HG02973 (cell line): ENCODE measurements around the gene GRWD1.
A peak's percentile ranks its signal among the peaks of the same experiment; 100 is the strongest.

ENCODE experiments used
- ATAC-seq: cut with Tn5 transposase; IDR thresholded peaks from one replicate; pipeline ENCODE4 v1.9.1; 2021; ENCODE audit warnings: moderate library complexity; ENCODE audit not compliant: unreplicated experiment

Gene GRWD1

GRCh38 chr19:48445606-48446481 lies at the start of gene GRWD1:
GRWD1 (plus strand) TSS chr19:48445983; CDS start chr19:48446006, 23 bp downstream.
- ATAC-seq = peak; percentile 73

DNA sequence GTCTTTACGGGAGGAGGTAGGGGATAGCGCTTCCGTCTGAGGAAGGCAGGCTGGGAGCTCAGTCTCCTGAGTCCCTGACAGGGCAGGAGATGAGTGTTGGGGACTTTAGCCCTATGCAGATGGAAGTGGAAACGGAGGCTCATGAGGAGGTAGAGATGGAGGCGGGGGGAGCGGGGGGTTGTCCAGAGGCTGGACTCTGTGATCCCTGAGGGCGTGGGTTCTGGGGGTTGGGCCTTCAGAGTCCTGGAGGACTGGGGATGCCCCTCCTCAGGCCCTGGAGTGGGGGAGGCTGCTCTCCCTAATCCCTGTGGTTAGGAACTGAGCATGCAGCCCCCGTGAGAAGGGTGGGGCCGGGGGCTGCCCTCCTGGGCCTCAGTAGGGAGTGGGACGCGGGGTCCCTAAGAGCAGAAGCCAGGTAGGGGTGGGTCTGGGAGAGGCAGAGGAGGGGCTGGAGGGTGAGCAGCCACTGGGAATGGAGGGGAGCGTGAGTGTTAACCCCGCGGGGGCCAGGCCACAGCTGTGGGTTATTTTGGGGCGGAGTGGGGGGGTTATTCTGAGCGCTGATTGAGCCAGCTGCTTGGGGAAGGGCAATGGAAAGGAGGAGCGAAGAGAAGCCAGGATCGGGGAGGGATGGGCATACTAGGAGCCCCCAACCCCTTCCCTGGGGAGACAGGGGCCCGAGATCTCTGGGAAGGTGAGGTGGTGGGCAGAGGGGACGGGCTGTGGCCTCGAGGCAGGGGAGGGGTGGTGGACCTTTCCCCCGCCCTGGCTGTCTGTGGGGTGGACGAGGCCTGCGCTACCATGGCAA lies 49.6 kb upstream of the GRWD1 start:
- ATAC-seq = no peak

- ATAC-seq = no peak
Measured at GRCh38 chr19:48396824-48397176, 49.0 kb upstream of the GRWD1 start.

DNA sequence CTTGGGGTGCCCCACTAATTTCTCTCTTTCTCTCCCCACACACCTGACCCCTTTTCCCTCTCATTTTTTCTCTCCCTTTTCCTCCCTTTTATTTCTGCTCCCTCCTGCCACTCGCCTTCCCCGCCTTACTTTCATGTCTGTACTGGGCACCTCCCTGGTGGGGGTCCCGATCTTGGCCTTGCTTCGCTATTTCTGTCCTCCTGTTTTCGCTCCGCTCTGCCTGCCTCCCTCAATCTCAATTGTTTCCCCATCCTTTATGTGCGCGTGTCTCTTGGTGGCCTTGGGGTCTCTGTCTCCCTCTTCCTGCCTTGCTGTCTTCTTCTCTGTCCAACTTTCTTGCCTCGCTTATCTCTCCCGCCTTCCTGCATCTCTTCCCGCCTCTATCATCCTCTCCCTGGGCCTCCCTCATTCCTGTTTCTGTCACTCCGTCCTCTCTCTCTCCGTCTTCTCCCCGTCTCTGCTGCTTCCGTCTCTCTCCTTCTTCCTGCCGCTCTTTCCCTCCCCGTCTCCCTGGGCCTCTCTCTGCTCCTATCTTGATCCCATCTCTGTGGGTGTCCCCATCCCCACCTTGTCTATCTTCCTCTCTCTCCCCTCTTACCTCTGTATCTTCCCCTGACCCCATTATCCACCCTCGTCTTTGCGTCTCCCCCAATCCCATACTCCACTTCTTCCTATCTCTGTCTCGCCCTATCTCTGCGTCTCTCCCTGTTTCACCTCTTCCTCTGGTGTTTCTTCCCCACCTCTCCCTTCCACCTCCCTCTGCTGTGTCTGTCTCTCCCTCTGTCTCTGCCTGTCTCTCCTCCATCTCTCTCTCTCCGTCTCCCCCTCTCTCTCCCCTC lies 48.3 kb upstream of the GRWD1 start:
- no peak for ATAC-seq

DNA sequence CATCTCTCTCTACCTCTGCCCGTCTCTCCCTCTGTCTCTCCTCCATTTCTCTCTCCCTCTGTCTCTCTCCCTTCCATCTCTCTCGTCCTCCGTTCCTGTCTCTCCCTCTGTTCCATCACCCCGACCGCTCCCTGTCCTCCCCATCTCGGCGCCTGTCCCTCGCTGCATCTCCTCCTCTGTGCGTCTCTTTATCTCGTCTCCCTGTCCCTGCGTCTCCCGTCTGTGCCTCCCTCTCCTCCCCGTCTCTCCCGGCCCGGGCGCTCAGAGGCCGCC lies 47.7 kb upstream of the GRWD1 start:
- no peak for ATAC-seq

GRCh38 chr19:48398375-48399235 lies 47.2 kb upstream of the GRWD1 start:
- ATAC-seq = peak; percentile 42

GRCh38 chr19:48400018-48400742 lies 45.6 kb upstream of the GRWD1 start:
- ATAC-seq = no peak

DNA sequence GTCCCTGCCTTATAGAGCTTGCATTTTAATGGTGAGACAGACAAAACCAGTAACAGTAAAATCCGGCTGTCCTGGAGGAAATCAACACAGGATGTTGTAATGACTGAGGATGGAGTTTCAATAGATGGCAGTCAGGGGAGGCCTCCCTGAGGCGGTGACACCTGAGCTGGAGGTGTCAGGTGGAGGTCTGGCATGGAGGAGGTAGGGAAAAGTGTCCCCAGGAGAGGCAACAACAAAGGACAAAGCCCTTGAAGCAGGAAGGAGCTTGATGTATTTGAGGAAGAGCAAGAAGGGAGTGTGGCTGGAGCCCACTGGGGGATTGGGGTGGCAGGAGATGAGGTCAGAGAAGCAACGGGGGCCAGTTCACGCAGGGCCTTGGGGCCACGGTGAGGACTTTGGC lies 44.5 kb upstream of the GRWD1 start:
- ATAC-seq = no peak

DNA sequence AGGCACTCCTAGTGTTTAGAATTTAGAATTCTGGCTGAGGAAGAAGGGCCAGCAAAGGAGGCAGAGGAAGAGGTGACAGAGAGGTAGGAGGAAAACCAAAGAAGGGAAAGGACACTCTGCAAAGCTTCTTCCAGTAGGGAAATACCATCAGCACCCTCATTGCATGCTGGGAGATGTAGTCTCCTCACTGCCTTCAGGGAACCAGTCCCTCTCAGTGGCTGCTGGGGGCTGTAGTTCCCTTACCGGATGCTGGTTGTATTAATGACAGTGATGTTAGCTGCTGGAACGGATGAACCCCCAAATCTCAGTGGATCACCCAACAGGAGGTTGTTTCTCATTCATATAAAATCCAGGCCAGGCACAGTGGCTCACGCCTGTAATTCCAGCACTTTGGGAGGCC lies 42.2 kb upstream of the GRWD1 start:
- peak; percentile 61 for ATAC-seq

- ATAC-seq = no peak
Measured at GRCh38 chr19:48405010-48405659, 40.6 kb upstream of the GRWD1 start.

DNA sequence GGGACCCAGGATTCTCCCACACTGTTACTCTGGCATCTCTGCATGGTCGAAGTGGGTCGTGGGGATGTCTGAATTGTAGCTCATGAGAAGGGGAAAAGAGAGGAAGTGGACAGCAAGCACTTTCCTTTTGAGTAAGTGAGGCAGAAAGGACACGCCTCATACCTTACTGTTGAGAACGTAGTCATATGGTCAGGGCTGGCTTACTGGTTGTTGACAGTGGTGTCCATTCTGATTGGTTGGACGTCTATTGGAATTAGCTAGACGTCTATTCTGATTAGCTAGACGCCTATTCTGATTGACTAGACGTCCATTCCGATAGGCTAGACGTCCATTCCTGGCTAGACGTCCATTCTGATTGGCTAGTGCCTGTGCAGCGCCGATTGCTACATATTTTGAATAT lies 39.9 kb upstream of the GRWD1 start:
- ATAC-seq = no peak

DNA sequence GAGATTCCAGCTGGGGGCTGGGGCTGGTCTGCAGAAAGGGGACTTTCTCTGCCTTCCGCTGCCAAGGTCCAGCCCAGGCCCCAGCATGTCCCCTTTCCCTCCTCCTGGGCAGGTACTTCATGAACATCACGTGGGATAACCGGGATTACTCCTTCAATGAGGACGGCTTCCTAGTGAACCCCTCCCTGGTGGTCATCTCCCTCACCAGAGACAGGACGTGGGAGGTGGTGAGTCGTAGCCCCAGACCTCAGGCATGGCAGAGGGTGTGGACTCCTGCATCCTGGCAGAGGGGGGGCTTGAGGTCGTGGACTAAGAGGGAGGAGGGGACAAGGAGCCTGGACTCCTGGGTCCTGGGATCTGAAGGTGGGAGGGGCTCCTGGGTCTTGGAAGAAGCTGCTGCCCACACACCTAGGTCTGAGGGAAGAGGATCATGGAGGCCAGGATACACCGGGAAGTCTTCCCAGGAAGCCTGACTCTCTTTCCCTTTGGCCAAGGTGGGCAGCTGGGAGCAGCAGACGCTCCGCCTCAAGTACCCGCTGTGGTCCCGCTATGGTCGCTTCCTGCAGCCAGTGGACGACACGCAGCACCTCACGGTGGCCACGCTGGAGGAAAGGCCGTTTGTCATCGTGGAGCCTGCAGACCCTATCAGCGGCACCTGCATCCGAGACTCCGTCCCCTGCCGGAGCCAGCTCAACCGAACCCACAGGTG lies 31.8 kb upstream of the GRWD1 start:
- no peak for ATAC-seq

GRCh38 chr19:48415395-48415794 lies 30.4 kb upstream of the GRWD1 start:
- no peak for ATAC-seq

- no peak for ATAC-seq
Measured at GRCh38 chr19:48415806-48416221, 30.0 kb upstream of the GRWD1 start.

DNA sequence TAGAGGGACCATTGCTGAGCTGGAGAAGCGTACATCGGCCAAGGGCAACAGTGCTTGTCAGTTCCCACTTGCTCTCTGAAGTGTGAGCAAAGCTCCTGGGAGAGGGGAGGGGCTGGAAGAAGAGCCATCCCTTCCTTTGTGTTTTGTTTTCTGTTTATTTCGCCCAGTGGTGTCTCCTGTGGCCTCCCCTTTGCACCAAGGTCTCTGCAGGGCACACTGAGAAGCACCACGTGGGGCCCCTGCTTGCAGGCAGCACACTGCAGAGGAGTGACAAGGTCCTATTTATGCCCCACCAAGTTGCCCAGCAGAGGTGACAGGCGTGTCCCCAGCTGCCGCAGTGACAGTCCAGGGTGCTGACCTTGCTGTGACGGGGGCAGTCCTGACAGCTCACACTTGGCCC lies 28.4 kb upstream of the GRWD1 start:
- ATAC-seq = no peak

DNA sequence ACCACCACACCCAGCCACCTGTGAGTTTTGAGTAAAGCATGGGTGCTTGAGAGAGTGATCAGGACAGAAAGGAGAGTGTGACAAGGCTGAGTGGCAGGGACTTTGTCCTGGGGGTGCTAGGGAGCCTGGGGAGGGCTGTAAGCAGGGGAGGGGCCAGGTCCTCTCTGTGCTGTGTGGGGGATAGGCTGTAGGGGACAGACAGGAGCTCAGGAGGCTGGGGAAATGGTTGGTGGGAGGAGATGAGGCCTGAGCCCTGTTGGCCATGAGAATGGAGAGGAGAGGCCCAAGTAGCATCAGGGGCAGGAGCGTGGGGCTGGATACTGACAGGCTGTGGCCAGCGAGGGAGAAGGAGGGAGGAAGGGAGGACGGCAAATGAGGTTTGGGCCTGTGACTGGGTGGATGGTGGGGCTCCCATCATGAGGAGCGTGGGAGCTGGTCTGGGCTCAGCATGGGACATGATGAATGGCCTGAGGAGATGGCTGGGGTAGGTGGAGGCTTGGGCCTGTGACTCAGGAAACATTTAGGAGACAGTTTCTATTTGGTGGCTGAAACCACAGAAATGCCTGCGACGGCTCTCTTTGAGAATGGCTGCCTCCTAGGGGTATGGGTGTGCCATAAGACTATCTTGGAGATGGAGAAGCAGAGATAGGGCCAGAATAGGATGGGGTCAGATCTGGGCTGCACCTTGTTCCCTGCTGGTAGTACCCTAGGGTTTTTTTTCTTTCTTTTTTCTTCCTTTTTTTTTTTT lies 27.3 kb upstream of the GRWD1 start:
- no peak for ATAC-seq

GRCh38 chr19:48419158-48419920 lies 26.4 kb upstream of the GRWD1 start:
- peak; percentile 72 for ATAC-seq
